ENCODE data around the gene SLC39A8.
A peak's percentile ranks its signal among the peaks of the same experiment; 100 is the strongest.
"Not testable (repeated sequence)": the region's sequence is repeated elsewhere in the genome, so short reads cannot be mapped to it uniquely, and the experiment has no call there.

The SLC39A8 gene

GRCh38 chr4:102344954-102345794 lies at the start of gene SLC39A8:
SLC39A8 (minus strand) TSS chr4:102345482; CDS start chr4:102344662, 820 bp downstream.
- CTCF ChIA-PET: interaction anchor here (0.6 to 0.7 kb wide), 8 partner anchors 15 to 1382 kb away, joined by 3 to 4 read pairs (median 3); no protein-coding TSS in a partner anchor
- POLR2A ChIA-PET (ENCODE audit: low non-redundant PET): no interaction called here
- TF ChIP-seq CTCF (conservative IDR thresholded peaks at IDR 0.05; ENCODE audit: low read depth): peak; percentile 86
- peak within 1 kb of the TSS; percentile 70 for H3K27ac ChIP-seq
- DNase-seq (ENCODE audit: low spot score): peak; percentile 87

- ChIA-PET POLR2A (ENCODE audit: low non-redundant PET) (no interaction called here), CTCF (interaction anchor here (0.6 to 1.2 kb wide), 3 partner anchors 10 to 388 kb away, joined by 3 read pairs; no protein-coding TSS in a partner anchor)
- no peak for TF ChIP-seq CTCF (conservative IDR thresholded peaks at IDR 0.05; ENCODE audit: low read depth)
- DNase-seq (ENCODE audit: low spot score): no peak
- H3K27ac ChIP-seq: no peak overlapping the region
These were observed 46.9 kb upstream of the SLC39A8 start for GRCh38 chr4:102392033-102392744.

GRCh38 chr4:102390438-102390837 lies 45.2 kb upstream of the SLC39A8 start:
- peak; percentile 58 for DNase-seq (ENCODE audit: low spot score)
- H3K27ac ChIP-seq: no peak overlapping the region
- ChIA-PET CTCF (interaction anchor here (0.6 kb wide), 1 partner anchor 72 kb away, joined by 3 read pairs; no protein-coding TSS in a partner anchor), POLR2A (ENCODE audit: low non-redundant PET) (no interaction called here)
- TF ChIP-seq CTCF (conservative IDR thresholded peaks at IDR 0.05; ENCODE audit: low read depth): no peak

- CTCF ChIA-PET: no interaction called here
- no peak overlapping the region for H3K27ac ChIP-seq
- DNase-seq (ENCODE audit: low spot score): no peak
- TF ChIP-seq CTCF (conservative IDR thresholded peaks at IDR 0.05; ENCODE audit: low read depth): no peak
- POLR2A ChIA-PET (ENCODE audit: low non-redundant PET): no interaction called here
These were observed 43.3 kb upstream of the SLC39A8 start for GRCh38 chr4:102388611-102389010.

- ChIA-PET CTCF (interaction anchor here (0.7 kb wide), 1 partner anchor 43 kb away, joined by 4 read pairs; no protein-coding TSS in a partner anchor), POLR2A (ENCODE audit: low non-redundant PET) (no interaction called here)
- no peak for TF ChIP-seq CTCF (conservative IDR thresholded peaks at IDR 0.05; ENCODE audit: low read depth)
- no peak overlapping the region for H3K27ac ChIP-seq
- DNase-seq (ENCODE audit: low spot score): no peak
These were observed 42.4 kb upstream of the SLC39A8 start for GRCh38 chr4:102387552-102388150.

- H3K27ac ChIP-seq: no peak overlapping the region
- POLR2A ChIA-PET (ENCODE audit: low non-redundant PET): no interaction called here
- no peak for TF ChIP-seq CTCF (conservative IDR thresholded peaks at IDR 0.05; ENCODE audit: low read depth)
- CTCF ChIA-PET: no interaction called here
- DNase-seq (ENCODE audit: low spot score): no peak
These were observed 41.7 kb upstream of the SLC39A8 start for GRCh38 chr4:102386966-102387365.

GRCh38 chr4:102380253-102380652 lies 35.0 kb upstream of the SLC39A8 start:
- H3K27ac ChIP-seq; DNase-seq (ENCODE audit: low spot score); CTCF ChIA-PET; POLR2A ChIA-PET (ENCODE audit: low non-redundant PET): not testable (repeated sequence)
